Endometrium (tissue), 2 donors: ENCODE results near the gene LINC00237.

Source experiments
- FAIRE-seq: peaks from 2 replicates; lab custom pipeline; 2012; peaks lifted over from hg19 to GRCh38; lab: Jason Lieb, UNC
- donor health status: control.
- donor health status: control.

LINC00237 gene

DNA sequence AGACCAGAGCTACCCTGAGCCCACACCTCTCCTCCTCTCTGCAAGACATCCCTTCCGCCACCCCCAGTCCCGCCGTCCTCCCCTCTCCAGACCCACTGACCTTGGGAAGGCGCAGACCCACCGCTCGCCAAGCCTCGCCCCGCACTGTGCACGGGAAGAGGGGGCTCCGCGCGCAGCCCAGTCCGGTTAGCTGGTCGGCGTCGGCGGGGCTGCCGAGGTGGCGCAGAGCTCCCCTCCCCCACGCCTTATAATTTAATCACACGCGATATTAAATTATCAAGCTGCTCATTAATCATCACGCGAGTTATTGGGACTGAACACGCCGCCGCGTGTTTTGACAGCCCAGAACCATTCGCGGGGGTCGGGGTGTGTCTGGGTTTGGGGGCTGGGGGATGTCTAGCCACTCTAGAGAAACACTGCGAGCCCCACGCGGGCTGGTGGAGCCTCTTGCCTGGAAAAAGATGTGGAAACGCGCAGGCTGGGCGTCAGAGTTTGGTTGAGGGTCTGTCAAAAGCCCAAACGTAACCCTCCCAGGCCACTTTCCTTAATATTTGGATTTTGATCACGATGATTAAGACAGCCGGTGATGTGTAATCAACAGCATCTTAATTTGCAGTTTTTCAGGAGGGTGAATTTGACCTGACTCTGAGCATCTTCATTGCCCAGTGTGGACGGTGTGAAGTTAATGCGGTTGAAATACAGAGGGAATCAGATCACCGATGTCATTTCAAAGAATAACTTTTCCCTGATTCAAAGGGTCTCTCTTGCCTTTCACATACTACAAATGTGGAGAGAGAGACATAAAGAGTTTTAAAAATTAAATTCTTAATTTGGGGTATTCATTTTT is at the start of gene LINC00237:
LINC00237 (minus strand) TSS at position 188 of the 847 bp plus-strand sequence.
- no peak for FAIRE-seq

DNA sequence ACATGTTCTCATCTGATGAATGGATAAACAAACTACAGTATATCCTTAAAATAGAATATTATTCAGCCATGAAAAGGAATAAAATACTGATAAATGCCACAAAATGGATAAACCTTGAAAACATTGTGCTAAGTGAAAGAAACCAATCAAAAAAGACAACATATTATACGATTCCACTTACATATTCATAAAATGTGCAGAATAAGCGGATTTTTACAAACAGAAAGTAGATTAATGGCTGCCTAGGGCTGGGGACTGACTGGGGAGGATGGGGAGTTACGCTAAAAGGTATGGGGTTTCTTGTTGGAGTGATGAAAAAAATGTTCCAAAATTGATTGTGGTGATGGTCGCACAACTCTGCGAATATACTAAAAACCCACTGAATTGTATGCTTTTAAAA is 49.1 kb upstream of the LINC00237 start:
- FAIRE-seq: no peak

DNA sequence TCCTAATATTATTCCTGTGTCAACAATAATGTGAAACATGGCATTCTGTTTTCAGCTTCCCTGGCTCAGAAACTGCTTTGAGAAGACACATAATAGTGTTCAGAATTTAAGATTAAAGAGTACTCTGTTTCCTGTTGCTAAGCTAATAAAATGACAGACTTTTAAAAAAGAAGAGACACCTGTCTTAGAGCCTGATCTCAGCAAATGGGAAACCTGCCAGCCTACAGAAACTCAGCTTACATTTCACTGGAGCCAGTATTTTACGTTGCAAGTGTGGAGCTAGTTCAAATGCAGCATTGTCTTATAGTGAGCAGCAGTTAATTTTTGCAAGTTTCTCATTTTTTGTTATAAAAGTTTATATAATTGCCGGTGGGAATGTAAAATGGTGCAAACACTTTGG is 48.5 kb upstream of the LINC00237 start:
- no peak for FAIRE-seq

DNA sequence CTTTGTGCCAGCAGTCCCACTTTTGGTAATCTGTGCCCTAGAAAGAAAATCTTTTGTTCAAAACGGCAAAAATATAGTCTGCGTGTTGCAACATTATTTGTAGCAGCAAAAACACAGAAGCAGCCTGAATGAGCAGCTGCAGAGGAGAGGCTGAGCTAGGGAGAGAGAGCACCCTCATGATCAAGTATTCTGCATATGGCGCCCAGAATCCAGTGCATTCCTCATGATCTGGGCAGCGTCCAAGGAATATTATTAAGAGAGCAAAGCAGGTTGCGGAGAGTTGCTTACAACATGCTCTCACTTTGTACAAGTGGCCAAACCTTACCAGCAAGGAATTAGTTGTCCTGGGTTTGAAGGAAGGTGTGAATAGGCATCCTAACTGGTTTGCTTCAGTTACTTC is 45.6 kb upstream of the LINC00237 start:
- FAIRE-seq: no peak

DNA sequence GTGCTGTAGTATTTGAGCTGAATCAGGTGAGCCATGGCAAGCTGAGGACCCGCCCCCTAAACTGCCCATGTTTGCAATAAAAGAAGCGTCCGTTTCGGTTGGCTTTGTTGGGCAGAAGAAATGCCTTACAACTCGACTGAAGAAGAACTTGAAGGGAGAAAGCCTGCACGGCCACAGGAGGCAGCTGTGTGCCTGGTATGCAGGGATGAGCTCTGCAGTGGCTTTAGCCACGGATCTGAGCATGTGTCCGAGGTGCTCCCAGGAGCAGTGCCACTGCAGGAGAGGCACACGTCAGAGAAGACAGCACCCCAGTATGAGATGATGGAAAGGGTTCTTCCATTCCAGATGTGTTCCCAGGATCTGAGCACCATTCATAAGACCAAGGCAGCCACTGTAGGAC is 43.2 kb upstream of the LINC00237 start:
- no peak for FAIRE-seq

DNA sequence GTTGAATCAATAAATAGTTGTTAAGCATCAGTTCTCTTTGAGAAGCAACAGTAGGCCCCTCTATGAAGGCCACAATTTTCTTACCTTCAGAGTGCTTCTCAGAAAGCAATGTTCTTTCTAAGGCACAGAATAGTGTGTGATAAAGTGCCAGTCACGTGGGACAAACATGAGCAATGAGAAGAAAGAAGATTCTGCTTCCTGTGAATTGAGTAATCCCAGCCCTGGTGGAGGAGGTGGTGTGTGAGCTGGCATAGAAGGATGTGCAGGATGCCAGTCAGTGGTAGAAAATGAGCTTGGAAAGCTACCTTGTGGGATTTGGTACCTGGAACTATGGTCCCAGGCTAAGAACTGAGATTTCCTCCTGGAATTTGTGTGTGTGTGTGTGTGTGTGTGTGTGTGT is 41.4 kb upstream of the LINC00237 start:
- no peak for FAIRE-seq

DNA sequence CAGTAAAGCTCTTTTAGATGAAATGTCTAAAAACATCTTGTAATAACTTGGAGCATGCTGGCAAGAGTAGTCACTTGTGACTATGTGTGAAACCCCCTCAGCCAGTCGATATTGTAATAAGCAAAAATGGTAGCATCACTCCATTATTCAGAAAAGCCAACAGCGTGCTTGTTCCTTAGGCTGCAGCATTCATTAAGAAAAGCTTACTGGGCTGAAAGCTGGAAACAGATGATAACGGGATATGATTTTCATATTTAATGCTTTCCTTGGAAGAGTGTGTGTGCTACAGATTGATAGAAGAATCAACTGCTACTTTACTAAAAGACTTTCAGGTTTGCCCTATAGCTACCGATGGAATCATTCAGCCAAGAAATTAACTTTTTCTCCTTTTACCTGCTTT is 40.1 kb upstream of the LINC00237 start:
- FAIRE-seq: no peak

DNA sequence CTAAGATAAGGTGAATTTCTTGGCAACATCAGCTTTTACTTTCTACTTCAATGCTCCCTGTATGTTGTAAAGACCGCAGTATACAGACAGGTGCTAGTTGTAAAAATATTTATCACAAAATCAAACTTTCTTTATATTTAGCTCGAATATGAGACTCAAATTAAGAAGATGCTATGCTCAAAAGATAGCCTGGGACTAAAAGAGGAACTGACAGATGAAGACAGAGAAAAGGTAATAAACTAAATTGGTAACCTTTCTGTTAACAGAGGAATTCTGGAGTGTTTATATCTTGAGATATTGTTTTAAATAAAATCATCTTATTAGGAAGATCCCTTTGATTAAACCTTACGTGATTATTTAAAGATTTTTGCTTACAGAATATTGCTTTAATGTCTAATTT is 39.3 kb upstream of the LINC00237 start:
- no peak for FAIRE-seq

DNA sequence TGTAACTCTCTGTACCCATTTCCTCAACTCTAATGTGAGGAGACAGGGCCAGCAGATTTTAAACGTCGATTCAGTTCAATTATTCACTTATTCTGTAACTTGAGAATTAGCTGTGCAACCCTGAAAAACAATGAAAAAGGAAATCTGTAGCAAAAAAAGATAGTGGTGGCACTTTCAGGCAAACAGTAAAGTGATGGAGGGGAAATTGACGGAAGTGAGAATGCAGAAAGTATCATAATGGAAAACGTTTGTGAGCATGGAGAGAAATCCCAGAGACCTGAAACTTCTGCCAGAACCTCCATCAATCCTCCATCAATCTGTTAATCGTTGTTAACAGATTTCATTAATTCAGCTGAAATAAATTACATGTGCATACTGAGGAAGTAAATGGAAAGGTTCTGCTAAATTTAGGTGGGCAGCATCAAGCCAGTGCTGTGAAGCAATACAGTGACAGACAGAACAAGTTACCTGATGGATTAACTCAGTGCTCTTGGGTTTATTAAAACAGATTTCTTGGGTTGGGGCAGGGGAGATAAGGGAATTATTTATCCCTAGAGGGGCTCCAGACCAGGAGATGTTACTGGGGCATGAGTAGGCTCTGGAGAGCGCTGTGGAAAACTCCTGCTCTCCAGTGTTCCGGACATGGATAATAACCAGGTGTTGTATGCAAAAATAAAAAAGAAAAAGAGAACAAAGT is 37.2 kb upstream of the LINC00237 start:
- no peak for FAIRE-seq

DNA sequence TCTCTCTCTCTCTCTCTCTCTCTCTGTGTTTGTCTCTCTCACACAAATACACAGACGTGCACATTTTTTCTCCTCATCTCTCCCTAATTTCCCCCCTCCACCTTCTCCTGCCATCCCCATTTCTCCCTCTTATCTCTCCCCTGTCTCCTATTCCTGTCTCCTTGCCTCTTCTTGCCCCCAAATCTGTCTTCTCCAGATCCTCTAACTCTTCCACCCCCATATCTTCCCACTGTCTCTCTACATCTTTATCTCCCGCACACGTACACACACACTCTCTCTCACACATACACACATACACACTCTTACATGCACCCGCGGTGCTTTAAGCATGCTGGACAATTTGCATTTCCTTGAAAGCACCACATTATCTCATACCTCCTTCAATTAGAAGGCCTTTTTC is 35.7 kb upstream of the LINC00237 start:
- FAIRE-seq: no peak

DNA sequence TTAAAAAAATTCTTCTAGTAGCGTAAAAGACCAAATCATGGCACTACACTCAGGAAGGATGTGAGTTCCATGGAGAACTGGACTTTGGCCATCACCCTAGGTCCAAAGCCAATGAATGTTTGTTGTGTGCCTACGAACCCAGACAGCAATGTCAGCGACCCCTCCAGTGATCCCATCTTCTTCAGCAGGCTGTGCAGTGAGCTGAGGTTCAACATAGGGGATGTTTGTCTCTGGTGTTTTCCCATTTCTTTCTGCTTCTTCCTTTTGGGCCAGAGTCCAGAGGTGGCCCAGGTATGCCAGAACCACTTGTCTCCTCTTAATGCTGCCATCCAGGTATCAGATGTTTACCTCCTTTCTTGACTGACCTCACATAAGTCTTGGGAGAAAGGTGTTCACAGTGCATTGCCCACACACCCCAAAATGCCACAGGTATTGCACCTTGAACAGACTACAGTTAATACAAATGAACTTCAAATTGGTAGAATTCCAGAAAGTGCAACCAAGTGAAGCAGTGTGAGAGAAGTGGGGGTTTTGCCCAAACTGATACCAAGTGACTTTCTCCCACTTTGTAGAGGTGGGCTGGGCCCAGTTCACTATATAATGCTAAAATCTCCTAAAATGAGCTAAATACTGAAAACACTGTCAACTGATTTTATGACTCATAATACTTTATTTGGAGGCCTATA is 33.9 kb upstream of the LINC00237 start:
- FAIRE-seq: no peak

DNA sequence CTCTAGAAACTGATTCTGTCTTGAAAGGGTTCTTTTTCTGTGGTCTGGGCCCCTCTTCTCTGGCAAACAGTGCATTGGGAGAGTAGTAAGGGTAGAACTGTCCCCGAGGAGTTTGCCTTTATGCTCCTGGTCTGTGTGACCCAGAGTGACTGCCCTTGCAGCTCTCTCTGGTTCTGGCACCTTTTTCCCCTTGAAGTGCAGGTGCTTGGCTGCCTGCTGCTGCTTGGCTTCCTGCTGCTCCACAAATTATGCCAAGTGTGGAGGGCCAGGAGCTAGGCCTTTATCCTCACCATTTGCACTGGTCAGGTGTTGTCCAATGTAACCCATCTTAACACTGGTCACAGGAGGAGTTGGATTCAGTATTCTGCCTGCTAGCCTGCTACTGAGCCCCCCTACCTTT is 30.9 kb upstream of the LINC00237 start:
- FAIRE-seq: no peak

DNA sequence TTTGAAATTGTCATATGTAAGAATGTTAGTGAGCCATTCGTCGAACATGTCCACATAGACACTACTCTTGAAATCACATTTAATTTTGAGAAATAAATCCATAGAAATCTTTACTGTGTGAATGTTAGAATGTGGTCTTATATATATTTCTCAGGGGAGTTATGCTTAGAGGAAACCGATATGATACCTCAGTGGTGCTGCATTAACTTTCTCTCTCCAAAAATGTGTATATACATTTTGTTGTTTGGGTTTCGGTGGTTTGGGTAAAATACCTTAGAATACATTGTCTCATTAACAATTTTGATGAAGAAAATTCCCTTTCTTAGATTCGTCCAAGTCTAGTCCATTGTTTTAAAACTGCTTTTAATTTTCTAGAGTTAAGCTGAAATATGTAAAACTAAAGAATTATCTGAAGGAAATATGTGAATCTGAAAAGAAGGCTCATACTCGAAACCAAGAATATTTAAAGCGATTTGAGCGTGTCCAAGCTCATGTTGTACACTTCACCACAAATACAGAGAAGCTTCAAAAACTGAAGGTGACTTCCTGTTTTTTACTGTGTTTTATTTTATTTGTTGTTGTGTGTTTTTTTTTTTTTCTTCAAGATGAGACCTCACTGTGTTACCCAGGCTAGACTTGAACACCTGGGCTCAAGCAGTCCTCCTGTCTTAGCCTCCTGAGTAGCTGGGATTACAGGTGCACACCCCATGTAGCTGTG is 30.0 kb upstream of the LINC00237 start:
- no peak for FAIRE-seq

DNA sequence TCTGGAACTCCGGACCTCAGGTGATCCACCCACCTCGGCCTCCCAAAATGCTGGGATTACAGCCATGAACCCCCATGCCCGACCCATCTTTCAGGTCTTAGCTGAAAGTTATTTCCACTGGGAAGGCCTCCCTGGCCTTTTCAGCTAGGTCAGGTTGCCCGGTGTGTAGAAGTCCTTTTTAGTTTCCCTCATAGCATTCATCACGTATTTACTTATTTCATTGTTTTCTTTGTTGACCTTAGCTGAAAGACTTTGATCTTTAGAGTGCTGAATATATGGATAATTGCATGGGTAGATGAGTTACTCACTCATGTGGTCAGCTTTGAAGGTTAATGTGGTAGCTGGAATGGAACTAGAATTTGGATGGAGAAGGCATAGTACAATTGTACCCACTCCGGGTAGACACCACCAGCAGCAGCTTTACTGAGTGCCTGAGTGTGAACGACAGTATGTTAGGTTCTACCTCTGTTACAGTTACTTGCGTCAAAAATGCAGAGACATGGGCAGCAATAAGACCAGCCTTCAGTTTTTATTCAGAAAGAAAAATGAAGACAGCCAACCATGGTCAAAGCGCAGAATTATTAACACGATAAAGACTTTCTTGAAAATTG is 28.8 kb upstream of the LINC00237 start:
- no peak for FAIRE-seq

DNA sequence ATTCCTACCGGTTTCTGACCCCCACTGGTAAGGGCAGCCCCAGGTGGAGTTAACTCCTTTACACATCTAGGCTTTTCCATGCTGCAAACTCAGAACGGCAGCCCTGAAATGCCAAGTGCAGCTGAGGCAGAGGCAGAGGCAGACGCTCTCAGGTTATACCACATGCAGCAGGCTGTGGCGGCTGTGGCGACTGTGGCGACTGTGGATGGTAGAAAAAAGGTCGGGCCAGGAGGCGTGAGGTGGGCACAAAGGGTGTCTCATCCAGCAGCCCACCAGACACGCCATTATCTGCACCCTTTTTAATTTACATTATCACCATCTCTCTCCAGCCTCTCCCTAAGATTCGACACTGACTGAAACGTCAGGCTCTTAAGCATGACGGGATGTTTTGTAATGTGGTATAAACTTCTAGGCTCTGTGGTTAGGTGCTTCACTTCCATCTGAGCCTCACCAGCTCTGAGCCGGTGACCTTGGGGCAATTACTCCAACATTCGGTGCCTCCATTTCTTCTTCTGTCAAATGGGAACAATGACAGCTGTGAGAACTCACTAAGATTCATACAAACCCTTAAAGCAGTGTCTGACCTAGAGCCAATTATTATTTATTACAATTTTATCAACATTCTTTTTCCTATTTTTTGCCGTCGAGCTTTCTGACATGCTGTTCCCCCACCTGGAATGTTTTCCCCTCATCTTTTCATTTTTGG is 27.9 kb upstream of the LINC00237 start:
- no peak for FAIRE-seq

DNA sequence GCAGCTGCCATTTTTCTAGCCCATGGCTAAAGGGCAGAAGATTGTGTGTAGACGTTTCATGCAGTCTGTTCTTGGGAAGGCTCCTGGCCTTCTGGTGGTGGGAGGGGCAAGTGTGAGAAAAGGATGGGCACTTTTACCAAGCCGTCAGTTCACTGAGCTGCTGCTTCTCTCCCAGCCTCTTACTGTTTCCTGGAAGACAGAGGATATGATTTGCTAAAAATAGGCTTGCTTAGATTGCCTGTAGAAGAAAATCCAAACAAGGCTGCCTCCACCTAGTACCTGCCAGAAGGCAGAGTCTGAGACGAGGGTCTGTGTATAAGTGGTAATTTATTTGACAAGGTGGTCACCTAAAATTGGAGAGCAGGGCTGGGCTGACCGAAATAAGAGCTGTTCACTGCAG is 27.2 kb upstream of the LINC00237 start:
- FAIRE-seq: no peak

DNA sequence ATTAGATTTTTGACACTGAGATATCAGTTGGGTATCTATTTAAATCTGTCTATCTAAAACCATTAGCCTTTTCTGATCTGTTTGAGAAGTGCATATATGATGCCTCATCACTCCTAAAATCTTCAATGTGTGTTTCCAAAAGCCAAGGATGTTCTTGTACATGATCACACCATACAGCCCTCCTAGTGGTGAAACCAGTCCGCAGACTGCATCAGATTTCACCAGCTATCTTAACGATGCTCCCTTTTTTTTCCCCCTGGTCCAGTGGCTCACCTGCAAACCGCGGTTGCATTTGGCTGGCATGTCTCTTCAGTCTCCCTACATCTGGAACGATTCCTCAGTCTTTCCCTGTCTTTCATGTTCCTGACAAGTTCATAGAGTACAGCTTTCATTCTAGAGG is 23.7 kb upstream of the LINC00237 start:
- no peak for FAIRE-seq

DNA sequence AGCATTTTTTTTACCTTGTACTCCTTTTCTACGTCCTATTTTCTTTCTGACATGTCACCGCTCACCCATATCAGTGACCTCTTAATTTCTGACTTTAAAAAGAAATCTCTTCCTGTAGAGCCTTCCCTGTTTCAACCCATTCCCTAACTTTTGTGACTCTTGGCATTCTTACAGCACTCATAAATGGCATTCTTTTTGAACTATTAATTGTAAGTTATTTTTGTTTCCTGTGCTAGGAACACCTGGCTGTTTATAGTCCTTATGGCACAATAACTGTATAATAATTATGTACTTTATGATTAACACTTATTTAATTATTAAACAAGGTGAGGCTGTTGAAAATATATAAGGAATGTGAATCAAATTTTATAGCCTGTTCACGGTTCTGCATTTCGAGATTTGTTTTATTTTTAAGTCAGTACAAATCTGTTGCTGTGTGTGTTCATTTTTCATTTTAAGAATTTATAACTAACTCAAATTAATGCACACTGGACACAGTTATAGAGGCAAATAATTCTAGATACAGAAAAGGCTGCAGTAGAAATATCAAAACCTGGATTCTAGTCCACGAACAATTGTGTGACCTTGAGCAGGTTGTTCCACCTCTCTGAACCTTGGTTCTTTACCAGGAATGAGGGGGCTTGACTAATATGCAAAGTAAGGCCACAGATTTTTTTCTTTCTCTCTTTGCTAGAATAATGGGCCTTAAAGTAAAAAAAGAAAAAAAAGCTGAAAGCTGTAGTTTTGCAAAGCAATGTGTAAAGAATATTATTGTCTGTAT is 21.2 kb upstream of the LINC00237 start:
- peak; percentile 64 for FAIRE-seq

DNA sequence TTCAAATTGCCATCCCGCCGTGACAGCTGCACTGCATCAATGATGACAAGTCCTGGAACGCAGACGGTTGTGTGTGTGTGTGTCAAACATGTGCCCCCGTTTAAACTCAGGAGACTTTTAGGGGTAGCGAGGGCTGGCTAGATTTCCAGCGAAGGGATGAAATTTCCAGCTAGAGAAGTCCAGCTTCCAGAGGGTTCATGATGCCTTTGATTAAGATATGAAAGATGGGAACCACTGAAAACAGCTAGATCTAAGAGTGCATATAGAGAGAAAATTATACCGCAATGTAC is 20.4 kb upstream of the LINC00237 start:
- FAIRE-seq: no peak

DNA sequence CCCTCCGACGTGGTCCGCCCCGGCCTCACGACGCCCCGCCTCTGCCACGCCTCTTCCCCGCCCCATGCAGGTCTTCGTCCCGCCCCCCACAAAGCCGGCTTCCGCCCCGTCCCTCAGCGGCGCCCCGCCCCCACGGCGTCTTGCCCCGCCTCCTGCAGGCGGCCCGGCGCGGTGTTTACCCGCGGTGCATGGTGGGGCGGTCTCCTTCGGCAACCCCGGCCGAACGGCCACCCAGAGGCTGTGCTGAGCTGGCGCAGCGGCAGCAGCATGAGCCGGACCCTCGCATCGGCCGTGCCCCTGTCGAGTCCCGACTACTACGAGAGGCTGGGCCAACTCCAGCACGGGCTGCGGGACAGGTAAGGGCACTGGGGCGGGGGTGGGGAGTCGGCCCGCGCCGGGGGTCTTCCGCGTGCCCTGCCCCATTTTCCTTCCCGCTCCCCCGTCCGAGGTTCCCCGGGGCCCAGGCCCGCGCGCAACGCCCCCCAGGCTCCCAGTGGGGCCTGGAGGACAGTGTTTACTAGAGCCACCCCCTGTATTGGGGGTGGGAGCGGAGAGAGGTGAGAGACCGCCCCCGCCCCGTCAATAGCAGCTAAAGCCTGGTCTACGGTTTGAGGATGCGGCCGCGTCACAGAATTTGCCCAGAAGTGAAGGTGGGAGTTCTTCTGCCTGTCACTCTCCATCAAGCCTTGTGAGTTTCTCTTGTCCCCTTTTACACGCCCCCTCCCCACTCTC is 19.9 kb upstream of the LINC00237 start, which contains the start of gene KIZ:
KIZ (plus strand) TSS at position 234 of the 732 bp plus-strand sequence; CDS start at position 268, 34 bp downstream.
- no peak for FAIRE-seq
